Measurements from ENCODE around the gene GPR37.

Gene GPR37

GRCh38 chr7:124720195-124720594 is 45.4 kb downstream of the GPR37 start:
- ATAC-seq, result no peak
- no peaks in the 10 kb centered on the region for H3K36me3 Mint-ChIP-seq

GRCh38 chr7:124718032-124718766 is 47.4 kb downstream of the GPR37 start:
- Mint-ChIP-seq H3K4me1 (no peaks in the 10 kb centered on the region), H3K27ac (no peak overlapping the region), H3K4me3 (no peak overlapping the region), H3K36me3 (no peaks in the 10 kb centered on the region), H3K27me3 (no peaks in the 10 kb centered on the region), H3K9me3 (peaks cover 2% of the 10 kb centered on the region)
- no peak for ATAC-seq

More at GRCh38 chr7:124720195-124720594, 45.4 kb downstream of the GPR37 start:
- H3K4me1 Mint-ChIP-seq, result no peaks in the 10 kb centered on the region
- H3K4me3 Mint-ChIP-seq, result no peak overlapping the region
- no peaks in the 10 kb centered on the region for H3K27me3 Mint-ChIP-seq
- no peak overlapping the region for H3K27ac Mint-ChIP-seq
- peaks cover 2% of the 10 kb centered on the region for H3K9me3 Mint-ChIP-seq

DNA sequence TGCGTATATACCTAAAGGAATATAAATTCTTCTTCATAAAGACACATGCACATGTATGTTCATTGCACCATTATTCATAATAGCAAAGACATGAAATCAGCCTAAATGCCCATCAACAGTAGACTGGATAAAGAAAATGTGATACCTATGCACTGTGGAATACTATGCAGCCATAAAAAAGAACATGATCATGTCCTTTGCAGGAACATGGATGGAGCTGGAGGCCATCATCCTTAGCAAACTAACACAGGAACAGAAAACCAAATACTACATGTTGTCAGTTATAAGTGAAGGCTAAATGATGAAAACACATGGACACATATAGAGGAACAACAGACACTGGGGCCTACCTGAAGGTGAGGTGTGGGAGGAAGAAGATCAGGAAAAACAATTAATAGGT is 48.7 kb downstream of the GPR37 start:
- ATAC-seq, result no peak
- no peak overlapping the region for H3K27ac Mint-ChIP-seq
- no peaks in the 10 kb centered on the region for H3K36me3 Mint-ChIP-seq
- H3K9me3 Mint-ChIP-seq, result peaks cover 2% of the 10 kb centered on the region
- peaks cover 4% of the 10 kb centered on the region for H3K27me3 Mint-ChIP-seq
- no peaks in the 10 kb centered on the region for H3K4me1 Mint-ChIP-seq
- H3K4me3 Mint-ChIP-seq, result no peak overlapping the region

DNA sequence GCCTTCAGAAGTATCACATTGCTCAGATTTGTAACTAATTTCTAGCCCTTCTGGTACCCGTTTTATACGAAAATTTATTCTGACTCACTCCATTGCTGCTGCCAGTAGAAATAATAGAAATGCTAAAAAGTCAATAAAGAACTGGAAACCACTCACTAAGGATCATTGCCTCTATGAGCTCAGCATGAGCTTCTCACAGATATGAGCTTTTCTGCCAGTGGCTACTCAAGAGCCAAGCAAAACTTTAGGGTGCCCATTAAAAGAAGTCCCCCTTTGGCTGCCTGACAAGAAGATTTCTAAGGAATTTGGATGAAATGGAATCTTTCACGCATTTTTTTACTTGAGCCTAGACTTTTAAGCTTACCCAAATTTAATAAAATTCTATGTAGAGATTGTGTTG is 52.5 kb downstream of the GPR37 start:
- Mint-ChIP-seq H3K9me3 (peaks cover 14% of the 10 kb centered on the region), H3K4me1 (no peaks in the 10 kb centered on the region), H3K27me3 (peaks cover 9% of the 10 kb centered on the region), H3K27ac (no peak overlapping the region), H3K4me3 (no peak overlapping the region), H3K36me3 (no peaks in the 10 kb centered on the region)
- ATAC-seq, result no peak

DNA sequence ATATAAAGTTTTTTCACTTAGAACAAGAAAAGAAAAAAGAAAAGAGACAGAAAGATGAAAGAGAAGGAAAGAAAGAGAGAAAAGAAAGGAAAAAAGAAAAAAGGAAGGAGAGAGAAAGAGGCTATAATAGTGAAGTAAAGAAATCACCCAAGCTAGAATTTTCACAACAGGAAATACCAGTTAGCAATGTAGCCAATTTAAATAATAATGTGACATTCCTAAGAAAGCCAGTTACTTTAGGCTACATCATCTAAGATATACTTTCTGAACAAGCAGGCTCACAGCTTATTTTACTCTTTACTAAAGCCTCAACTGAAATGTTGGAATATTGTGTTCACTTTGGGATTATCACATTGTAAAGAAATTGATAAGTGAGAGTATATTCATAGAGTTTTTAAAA is 53.6 kb downstream of the GPR37 start:
- Mint-ChIP-seq H3K4me3 (no peak overlapping the region), H3K4me1 (no peaks in the 10 kb centered on the region), H3K36me3 (no peaks in the 10 kb centered on the region), H3K27me3 (peaks cover 9% of the 10 kb centered on the region), H3K27ac (no peak overlapping the region), H3K9me3 (peaks cover 21% of the 10 kb centered on the region)
- no peak for ATAC-seq

DNA sequence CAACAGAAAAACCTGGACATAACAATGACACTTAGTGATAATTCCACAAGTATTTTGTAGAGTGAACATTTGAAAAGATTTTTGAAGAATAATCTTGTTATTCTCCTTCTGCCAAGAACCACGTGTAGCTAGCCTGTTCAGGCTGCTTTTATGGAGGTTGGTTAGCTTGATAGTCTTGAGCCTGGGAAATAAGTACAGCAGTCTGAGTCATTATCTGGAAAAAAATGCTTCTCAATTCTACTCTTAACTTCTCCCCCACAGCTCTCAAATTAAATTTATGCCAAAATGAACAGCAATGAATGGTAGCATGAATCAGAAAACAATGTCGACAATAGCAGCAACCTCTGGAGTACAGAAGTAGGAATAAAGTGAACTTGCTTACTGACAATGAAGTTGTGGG is 63.2 kb downstream of the GPR37 start:
- H3K36me3 Mint-ChIP-seq, result no peaks in the 10 kb centered on the region
- no peaks in the 10 kb centered on the region for H3K27me3 Mint-ChIP-seq
- H3K27ac Mint-ChIP-seq, result no peak overlapping the region
- H3K4me3 Mint-ChIP-seq, result no peak overlapping the region
- no peaks in the 10 kb centered on the region for H3K4me1 Mint-ChIP-seq
- ATAC-seq, result no peak
- peaks cover 12% of the 10 kb centered on the region for H3K9me3 Mint-ChIP-seq

- no peak for ATAC-seq
- H3K9me3 Mint-ChIP-seq, result peaks cover 8% of the 10 kb centered on the region
Observed at GRCh38 chr7:124701955-124702354, 63.6 kb downstream of the GPR37 start.

DNA sequence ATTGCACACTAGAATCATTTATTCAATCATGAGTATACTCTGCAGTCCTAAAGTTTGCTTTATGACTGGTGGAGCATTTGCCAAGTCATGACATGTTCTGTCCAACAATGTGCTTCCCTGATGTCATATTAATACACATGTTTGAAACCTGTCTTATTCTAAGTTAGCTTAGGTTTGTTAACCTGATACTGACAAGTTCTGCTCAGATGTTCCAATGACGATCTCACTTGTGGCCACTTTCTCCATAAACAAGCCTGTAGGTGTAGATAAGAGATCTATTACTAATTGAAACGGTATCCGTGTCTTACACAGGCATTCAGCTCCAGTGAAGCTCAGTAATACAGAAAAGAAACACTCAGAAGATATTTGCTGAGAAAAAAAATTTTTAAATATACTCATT is 64.9 kb downstream of the GPR37 start:
- ATAC-seq, result no peak
- Mint-ChIP-seq H3K27me3 (no peaks in the 10 kb centered on the region), H3K4me1 (no peaks in the 10 kb centered on the region), H3K9me3 (peaks cover 7% of the 10 kb centered on the region), H3K4me3 (no peak overlapping the region), H3K36me3 (no peaks in the 10 kb centered on the region), H3K27ac (no peak overlapping the region)

More at GRCh38 chr7:124701955-124702354, 63.6 kb downstream of the GPR37 start:
- Mint-ChIP-seq H3K27me3 (no peaks in the 10 kb centered on the region), H3K4me3 (no peak overlapping the region), H3K27ac (no peak overlapping the region), H3K36me3 (no peaks in the 10 kb centered on the region), H3K4me1 (no peaks in the 10 kb centered on the region)

DNA sequence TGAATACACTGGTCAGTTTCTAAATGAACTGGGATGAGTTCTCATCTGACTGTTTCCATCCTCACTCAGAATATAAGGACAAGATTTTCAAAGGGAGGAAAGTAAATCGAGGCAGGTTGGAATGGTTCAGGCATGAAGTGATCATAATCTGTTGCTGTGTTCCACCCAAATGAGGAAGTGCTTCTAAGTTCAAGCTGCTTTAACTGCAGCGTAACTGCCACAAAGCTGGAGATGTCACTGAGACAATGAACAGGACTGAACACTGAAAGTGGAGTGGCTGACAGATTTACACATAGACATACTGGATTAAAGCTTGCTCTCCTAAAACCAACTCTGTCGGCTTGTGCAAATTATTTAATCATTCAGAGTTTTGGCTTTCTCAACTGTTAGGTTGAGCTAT is 66.6 kb downstream of the GPR37 start:
- Mint-ChIP-seq H3K4me3 (no peak overlapping the region), H3K9me3 (peaks cover 10% of the 10 kb centered on the region), H3K4me1 (no peaks in the 10 kb centered on the region), H3K36me3 (no peaks in the 10 kb centered on the region), H3K27me3 (no peaks in the 10 kb centered on the region), H3K27ac (no peak overlapping the region)
- no peak for ATAC-seq

GRCh38 chr7:124697746-124698145 is 67.8 kb downstream of the GPR37 start:
- Mint-ChIP-seq H3K27me3 (no peaks in the 10 kb centered on the region), H3K27ac (no peak overlapping the region), H3K9me3 (peaks cover 8% of the 10 kb centered on the region), H3K4me3 (no peak overlapping the region), H3K4me1 (no peaks in the 10 kb centered on the region), H3K36me3 (no peaks in the 10 kb centered on the region)
- no peak for ATAC-seq

Data from stimulated activated memory B cell treated with anti-CD40 and anti-IgM and Interleukin-4, amounts not matched to agents 10 μg/mL and 1 μg/mL and 100 μg/mL, for 72 hours (primary cell).